Ectodermal cell (in vitro differentiated cells): ENCODE measurements around the gene CEMP1.
"Not testable (repeated sequence)": the region's sequence is repeated elsewhere in the genome, so short reads cannot be mapped to it uniquely, and the experiment has no call there.

ENCODE experiments used
- H3K27ac ChIP-seq: 2 replicates; pipeline ENCODE4 v1.7.0; 2013; ENCODE audit warnings: mild to moderate bottlenecking, low read depth, low read length; ENCODE audit not compliant: insufficient read depth, poor library complexity, severe bottlenecking
- H3K27me3 ChIP-seq: 2 replicates; pipeline ENCODE4 v1.7.0; 2013; ENCODE audit warnings: mild to moderate bottlenecking, low read length; ENCODE audit not compliant: insufficient read depth, control insufficient read depth, poor library complexity, severe bottlenecking
- H3K36me3 ChIP-seq: one replicate; pipeline ENCODE4 v1.7.0; 2013; ENCODE audit warnings: low read length; ENCODE audit not compliant: control insufficient read depth, insufficient read depth
- H3K4me1 ChIP-seq: one replicate; pipeline ENCODE4 v1.7.0; 2013; ENCODE audit warnings: low read length; ENCODE audit not compliant: control insufficient read depth, insufficient read depth
- H3K4me3 ChIP-seq: 2 replicates; pipeline ENCODE4 v1.7.0; 2013; ENCODE audit warnings: low read depth, low read length, control low read depth; ENCODE audit not compliant: insufficient read depth
- H3K9me3 ChIP-seq: 2 replicates; pipeline ENCODE4 v1.7.0; 2013; ENCODE audit warnings: mild to moderate bottlenecking, low read length, moderate library complexity; ENCODE audit not compliant: control insufficient read depth
- WGBS, 2 experiments: methylation state at CpG; one replicate each; pipeline ENCODE4 v1.1.7; 2013; ENCODE audit warnings: missing lambda C conversion rate in 2 of 2; 5-methylcytosine and 5-hydroxymethylcytosine counted together

The CEMP1 gene

GRCh38 chr16:2560131-2560797 lies 29.1 kb upstream of the CEMP1 start:
- H3K36me3 ChIP-seq, H3K27ac ChIP-seq, H3K4me3 ChIP-seq, H3K4me1 ChIP-seq, H3K9me3 ChIP-seq, H3K27me3 ChIP-seq: not testable (repeated sequence)
- WGBS, 2 experiments = 92% methylated on average over 7 to 8 of the region's 17 CpGs

GRCh38 chr16:2557150-2557549 lies 25.9 kb upstream of the CEMP1 start:
- H3K9me3 ChIP-seq, H3K4me3 ChIP-seq, H3K36me3 ChIP-seq, H3K27me3 ChIP-seq, H3K4me1 ChIP-seq, H3K27ac ChIP-seq: not testable (repeated sequence)
- WGBS, 2 experiments = no CpG with 5 or more reads among the region's 15 CpGs

GRCh38 chr16:2554709-2555425 lies 23.7 kb upstream of the CEMP1 start:
- not testable (repeated sequence) for H3K36me3 ChIP-seq, H3K27ac ChIP-seq, H3K4me1 ChIP-seq, H3K9me3 ChIP-seq, H3K27me3 ChIP-seq, H3K4me3 ChIP-seq
- WGBS, 2 experiments = no CpG with 5 or more reads among the region's 13 CpGs

GRCh38 chr16:2551420-2551889 lies 20.2 kb upstream of the CEMP1 start:
- H3K27ac ChIP-seq, H3K4me1 ChIP-seq, H3K27me3 ChIP-seq, H3K9me3 ChIP-seq, H3K36me3 ChIP-seq, H3K4me3 ChIP-seq: not testable (repeated sequence)
- 62 to 67% methylated on average over 10 to 12 of the region's 17 CpGs for WGBS, 2 experiments

- not testable (repeated sequence) for H3K27ac ChIP-seq, H3K9me3 ChIP-seq, H3K4me1 ChIP-seq, H3K27me3 ChIP-seq, H3K4me3 ChIP-seq, H3K36me3 ChIP-seq
- whole genome bisulfite sequencing, 2 experiments = no CpG with 5 or more reads among the region's 14 CpGs
These were observed 19.2 kb upstream of the CEMP1 start for GRCh38 chr16:2550283-2550878.

- not testable (repeated sequence) for H3K9me3 ChIP-seq, H3K27me3 ChIP-seq, H3K36me3 ChIP-seq, H3K4me1 ChIP-seq, H3K27ac ChIP-seq, H3K4me3 ChIP-seq
- WGBS, 2 experiments = 91 to 96% methylated on average over 14 of the region's 14 CpGs
These were observed 12.6 kb upstream of the CEMP1 start for GRCh38 chr16:2543771-2544170.

- not testable (repeated sequence) for H3K9me3 ChIP-seq, H3K27me3 ChIP-seq, H3K27ac ChIP-seq, H3K4me1 ChIP-seq, H3K4me3 ChIP-seq, H3K36me3 ChIP-seq
- 92 to 95% methylated on average over 6 of the region's 6 CpGs for WGBS, 2 experiments
These were observed 10.2 kb upstream of the CEMP1 start for GRCh38 chr16:2541409-2541808.

GRCh38 chr16:2540912-2541311 lies 9.7 kb upstream of the CEMP1 start:
- not testable (repeated sequence) for H3K4me1 ChIP-seq, H3K27me3 ChIP-seq, H3K36me3 ChIP-seq, H3K4me3 ChIP-seq, H3K9me3 ChIP-seq, H3K27ac ChIP-seq
- 98 to 100% methylated on average over 3 of the region's 4 CpGs for WGBS, 2 experiments

GRCh38 chr16:2539845-2540458 lies 8.7 kb upstream of the CEMP1 start:
- H3K36me3 ChIP-seq, H3K27me3 ChIP-seq, H3K4me3 ChIP-seq, H3K27ac ChIP-seq, H3K9me3 ChIP-seq, H3K4me1 ChIP-seq: not testable (repeated sequence)
- WGBS, 2 experiments = 80 to 81% methylated on average over 14 of the region's 14 CpGs

GRCh38 chr16:2539192-2539844 lies 8.1 kb upstream of the CEMP1 start:
- 93 to 95% methylated on average over 24 of the region's 24 CpGs for WGBS, 2 experiments
- not testable (repeated sequence) for H3K27ac ChIP-seq, H3K9me3 ChIP-seq, H3K4me3 ChIP-seq, H3K36me3 ChIP-seq, H3K27me3 ChIP-seq, H3K4me1 ChIP-seq
